HCT116 (cell line): ENCODE results near the gene MPPED1. TPM values are rescaled to one million over a fixed set of nuclear protein-coding genes. Genes with fewer than 3 reads are reported as not detected.

ENCODE experiments used
- ATAC-seq: fragments of 200-7000 bp; cut with Tn5 transposase; 2 replicates; pipeline ENCODE4 v1.9.1; 2020; ENCODE audit warnings: mild to moderate bottlenecking, moderate library complexity
- BruUV-seq: library from RNA; stranded (reverse); fragments of 400-500 nt; replicated peaks from 2 replicates; lab custom pipeline; 2021; lab: Mats Ljungman, UMichigan
- CTCF ChIA-PET: fragments of 300-600 bp; sonication (Branson Sonifier 250); formaldehyde crosslinking; loops from one replicate; lab custom pipeline; 2021; ENCODE audit warnings: antibody characterized with exemption; lab: Charles Lee
- POLR2A ChIA-PET: fragments of 300-600, 350-600 bp; sonication (Branson Sonifier 250); formaldehyde crosslinking; loops from one replicate; lab custom pipeline; 2021; ENCODE audit warnings: antibody characterized with exemption; lab: Charles Lee
- RAD21 ChIA-PET, 2 experiments: fragments of 300-600 bp; sonication (Branson Sonifier 250); formaldehyde crosslinking; loops; one replicate each; lab custom pipeline; 2023; ENCODE audit warnings: low total read pairs in 2 of 2; ENCODE audit not compliant: uncharacterized antibody in 2 of 2, unreplicated experiment in 2 of 2, low non-redundant PET in 1 of 2; lab: Charles Lee
- DNase-seq: peaks from one replicate; pipeline ENCODE4 v3.0.0-alpha.2; 2010; ENCODE audit warnings: low read depth, low spot score
- H2AFZ ChIP-seq: fragments of 200-600 bp; shearing (Covaris generic), sonication (generic); 2 replicates; pipeline ENCODE4 v1.6.1; 2017; ENCODE audit warnings: low read depth, mixed run types, mixed read lengths, antibody characterized with exemption, low read length; ENCODE audit not compliant: poor library complexity, severe bottlenecking
- H3K27ac ChIP-seq: 2 replicates; pipeline ENCODE4 v1.5.1; 2012; ENCODE audit warnings: low read depth, low read length
- H3K27me3 ChIP-seq: fragments of 200-600 bp; sonication (generic); 2 replicates; pipeline ENCODE4 v1.6.1; 2016; ENCODE audit warnings: mixed run types, low read length, mixed read lengths; ENCODE audit not compliant: insufficient read depth
- H3K36me3 ChIP-seq, 2 experiments: fragments of 200-500 bp in 1 of 2; fragments of 200-600 bp in 1 of 2; sonication (Bioruptor generic) in 1 of 2; sonication (generic) in 1 of 2; 2 replicates each; pipeline versions ENCODE4 v1.5.1 to v1.6.1; 2014 to 2016; ENCODE audit warnings: low read length in 2 of 2, inconsistent platforms in 1 of 2, mixed read lengths in 1 of 2, mixed run types in 1 of 2; ENCODE audit not compliant: insufficient read depth in 2 of 2, control insufficient read depth in 1 of 2
- H3K4me1 ChIP-seq, 2 experiments: fragments of 200-600 bp in 1 of 2; sonication (generic) in 1 of 2; 2 replicates each; pipeline versions ENCODE4 v1.5.1 to v1.6.1; 2012 to 2017; ENCODE audit warnings: low read length in 2 of 2, inconsistent platforms in 1 of 2, mild to moderate bottlenecking in 1 of 2, mixed read lengths in 1 of 2, mixed run types in 1 of 2, moderate library complexity in 1 of 2; ENCODE audit not compliant: insufficient read depth in 2 of 2, control insufficient read depth in 1 of 2
- H3K4me2 ChIP-seq: fragments of 200-600 bp; sonication (generic); 2 replicates; pipeline ENCODE4 v1.6.1; 2017; ENCODE audit warnings: mixed run types, low read length, mixed read lengths
- H3K4me3 ChIP-seq, 2 experiments: fragments of 200-600 bp in 1 of 2; sonication (generic) in 1 of 2; replicated peaks in 1 of 2; 2 replicates each; pipeline ENCODE4 v1.5.1; 2011 to 2016; ENCODE audit warnings: low read length in 2 of 2, control low read depth in 1 of 2, low read depth in 1 of 2, mild to moderate bottlenecking in 1 of 2, mixed read lengths in 1 of 2, mixed run types in 1 of 2
- H3K79me2 ChIP-seq: fragments of 200-600 bp; sonication (generic); 2 replicates; pipeline ENCODE4 v1.6.1; 2017; ENCODE audit warnings: mild to moderate bottlenecking, mixed run types, low read length, moderate library complexity, mixed read lengths; ENCODE audit not compliant: insufficient read depth
- H3K9ac ChIP-seq: fragments of 200-600 bp; sonication (generic); 2 replicates; pipeline ENCODE4 v1.6.1; 2016; ENCODE audit warnings: low read length, mixed read lengths
- H3K9me2 ChIP-seq: fragments of 200-600 bp; sonication (generic), shearing (Covaris generic); 2 replicates; pipeline ENCODE4 v1.6.1; 2017; ENCODE audit warnings: mixed run types, mild to moderate bottlenecking, moderate library complexity; ENCODE audit not compliant: insufficient read depth
- H3K9me3 ChIP-seq, 2 experiments: fragments of 200-500 bp in 1 of 2; fragments of 200-600 bp in 1 of 2; sonication (Bioruptor generic) in 1 of 2; sonication (generic) in 1 of 2; 2 replicates each; pipeline ENCODE4 v1.6.1; 2014 to 2017; ENCODE audit warnings: low read length in 2 of 2, mixed read lengths in 2 of 2, inconsistent platforms in 1 of 2, low read depth in 1 of 2, mild to moderate bottlenecking in 1 of 2, mixed run types in 1 of 2, moderate library complexity in 1 of 2; ENCODE audit not compliant: control insufficient read depth in 1 of 2, insufficient read depth in 1 of 2
- H4K20me1 ChIP-seq: fragments of 200-600 bp; sonication (generic), shearing (Covaris generic); 2 replicates; pipeline ENCODE4 v1.6.1; 2017; ENCODE audit warnings: mixed run types, mild to moderate bottlenecking, moderate library complexity; ENCODE audit not compliant: insufficient read depth
- CBX3 ChIP-seq: IDR thresholded peaks from 2 replicates; pipeline ENCODE4 v1.6.1; 2012; ENCODE audit warnings: low read depth
- EGR1 ChIP-seq: IDR thresholded peaks from 2 replicates; pipeline ENCODE4 v1.6.1; 2012; ENCODE audit warnings: low read depth
- POLR2AphosphoS5 ChIP-seq: IDR thresholded peaks from 2 replicates; pipeline ENCODE4 v1.6.1; 2011; ENCODE audit warnings: mild to moderate bottlenecking, low read depth, low read length, moderate library complexity
- REST ChIP-seq: IDR thresholded peaks from 2 replicates; pipeline ENCODE4 v1.6.1; 2012; ENCODE audit warnings: low read depth
- YY1 ChIP-seq: IDR thresholded peaks from 2 replicates; pipeline ENCODE4 v1.6.1; 2011; ENCODE audit warnings: low read length, low read depth, moderate library complexity, mild to moderate bottlenecking; ENCODE audit not compliant: insufficient replicate concordance; ENCODE audit errors: extremely low read depth
- ZBTB33 ChIP-seq: IDR thresholded peaks from 2 replicates; pipeline ENCODE4 v1.6.1; 2011; ENCODE audit warnings: mild to moderate bottlenecking, low read length, moderate library complexity; ENCODE audit not compliant: insufficient replicate concordance; ENCODE audit errors: extremely low read depth
- ZFX ChIP-seq: fragments of 450-650 bp; IDR thresholded peaks from 2 replicates; pipeline ENCODE4 v1.6.1; 2017
- intact Hi-C: fragments of 100-400 bp; cut with micrococcal nuclease; formaldehyde crosslinking; loops from 2 replicates; pipeline ENCODE4 v1.10.0; 2022
- total RNA-seq: library from RNA; stranded (reverse); gene quantifications from one replicate; pipeline ENCODE4 v1.2.1, GENCODE V29; 2021; ENCODE audit not compliant: unreplicated experiment

MPPED1 gene
- total RNA-seq, 1 experiment from 2014 or later, result not detected

GRCh38 chr22:43491177-43491576 lies 79.4 kb downstream of the MPPED1 start:
- ATAC-seq, result no peak
- no peaks in the 10 kb centered on the region for H3K4me1 ChIP-seq
- H3K4me2 ChIP-seq, result no peak overlapping the region
- H3K9ac ChIP-seq, result no peak overlapping the region
- no peaks in the 10 kb centered on the region for H3K36me3 ChIP-seq
- peaks cover 14% of the 10 kb centered on the region for H3K27me3 ChIP-seq
- BruUV-seq, result no TSS peak
- no peak overlapping the region for H3K4me3 ChIP-seq
- H2AFZ ChIP-seq, result no peak overlapping the region
- no peaks in the 10 kb centered on the region for H3K9me3 ChIP-seq
- RAD21 ChIA-PET, result no interaction called here
- no peaks in the 10 kb centered on the region for H4K20me1 ChIP-seq
- CTCF ChIA-PET, result no interaction called here
- POLR2A ChIA-PET, result no interaction called here
- intact Hi-C loops, result no loop called here
- no peaks in the 10 kb centered on the region for H3K79me2 ChIP-seq
- TF ChIP-seq REST (no peak), POLR2AphosphoS5 (no peak), EGR1 (no peak), YY1 (no peak), CBX3 (no peak), ZBTB33 (no peak), ZFX (no peak)
- H3K27ac ChIP-seq, result no peak overlapping the region
- H3K9me2 ChIP-seq, result no peaks in the 10 kb centered on the region
- no peak for DNase-seq
